GM19468 (cell line): ENCODE data around the gene ASB13.
A peak's percentile ranks its signal among the peaks of the same experiment; 100 is the strongest.

ENCODE experiments used
- ATAC-seq: cut with Tn5 transposase; IDR thresholded peaks from one replicate; pipeline ENCODE4 v1.9.1; 2021; ENCODE audit warnings: mild to moderate bottlenecking, moderate library complexity, moderate number of reproducible peaks; ENCODE audit not compliant: unreplicated experiment; ENCODE audit errors: extremely low read depth

Gene ASB13

DNA sequence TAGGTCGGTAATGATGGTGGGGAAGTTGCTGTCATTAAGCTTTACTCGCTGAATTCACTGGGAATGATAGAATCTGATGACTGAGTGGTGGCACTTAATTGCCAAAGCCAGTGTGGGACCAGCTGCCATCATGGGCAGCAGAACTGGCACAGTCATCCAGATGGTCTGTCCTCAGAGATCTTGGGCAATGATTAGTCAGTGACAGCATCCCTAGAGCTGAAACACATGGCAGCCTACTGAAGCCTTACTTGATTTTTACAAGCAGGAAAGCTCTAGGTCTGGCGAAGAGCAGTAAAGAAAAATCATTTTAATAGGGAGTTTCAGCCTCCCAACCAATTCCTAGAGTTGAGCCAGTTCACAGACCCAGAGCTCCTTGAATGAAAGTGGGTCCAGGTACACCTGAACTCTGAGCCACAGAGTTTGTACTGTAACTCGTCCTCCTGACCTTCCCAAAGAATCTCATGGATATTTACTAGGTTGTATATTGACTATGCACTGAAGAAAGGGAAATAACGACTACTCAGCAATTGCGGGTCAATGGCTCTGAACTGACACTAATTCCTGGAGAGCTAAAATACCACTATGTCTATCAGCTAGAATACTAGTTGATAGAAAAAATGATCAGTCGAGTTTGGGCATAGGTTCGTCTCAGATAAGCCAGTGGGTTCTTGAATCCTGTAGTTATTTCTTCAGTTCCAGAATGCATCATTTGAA, 4.4 kb upstream of the ASB13 start:
- no peak for ATAC-seq

DNA sequence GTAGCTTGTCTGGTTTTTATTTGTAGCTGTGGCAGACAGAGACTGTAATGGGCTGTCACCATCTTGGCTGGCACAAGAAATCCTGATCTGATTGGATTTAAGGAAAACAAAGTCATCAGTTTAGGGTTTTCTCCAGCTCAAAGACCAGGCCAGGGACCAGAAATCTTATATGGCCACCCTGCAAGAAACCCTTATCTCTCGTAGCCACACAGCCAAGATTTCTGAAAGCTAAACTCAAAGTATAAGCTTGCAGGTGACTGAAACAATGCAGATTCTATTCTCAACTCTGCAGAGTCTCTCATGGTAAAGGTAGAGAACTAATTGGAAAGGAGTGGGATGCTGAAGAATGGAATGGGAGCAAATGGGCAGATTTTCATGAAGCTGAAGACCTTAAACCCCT, 3.2 kb upstream of the ASB13 start:
- ATAC-seq, result no peak

DNA sequence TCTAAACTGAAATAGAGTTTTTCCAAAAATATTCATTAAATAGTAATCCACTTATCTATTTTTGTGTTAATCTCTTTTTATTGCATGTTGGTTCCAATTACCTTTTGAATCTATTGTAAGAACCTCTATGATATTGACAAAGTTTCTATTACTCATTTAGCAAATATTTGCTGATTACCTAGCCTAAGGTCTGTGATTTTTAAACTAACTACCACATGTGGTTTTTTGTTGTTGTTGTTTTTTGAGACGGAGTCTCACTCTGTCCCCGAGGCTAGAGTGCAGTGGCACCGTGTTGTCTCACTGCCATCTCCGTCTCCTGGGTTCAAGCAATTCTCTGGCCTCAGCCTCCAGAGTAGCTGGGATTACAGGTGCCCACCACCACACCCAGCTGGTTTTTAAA, 2.0 kb upstream of the ASB13 start:
- ATAC-seq, result no peak

DNA sequence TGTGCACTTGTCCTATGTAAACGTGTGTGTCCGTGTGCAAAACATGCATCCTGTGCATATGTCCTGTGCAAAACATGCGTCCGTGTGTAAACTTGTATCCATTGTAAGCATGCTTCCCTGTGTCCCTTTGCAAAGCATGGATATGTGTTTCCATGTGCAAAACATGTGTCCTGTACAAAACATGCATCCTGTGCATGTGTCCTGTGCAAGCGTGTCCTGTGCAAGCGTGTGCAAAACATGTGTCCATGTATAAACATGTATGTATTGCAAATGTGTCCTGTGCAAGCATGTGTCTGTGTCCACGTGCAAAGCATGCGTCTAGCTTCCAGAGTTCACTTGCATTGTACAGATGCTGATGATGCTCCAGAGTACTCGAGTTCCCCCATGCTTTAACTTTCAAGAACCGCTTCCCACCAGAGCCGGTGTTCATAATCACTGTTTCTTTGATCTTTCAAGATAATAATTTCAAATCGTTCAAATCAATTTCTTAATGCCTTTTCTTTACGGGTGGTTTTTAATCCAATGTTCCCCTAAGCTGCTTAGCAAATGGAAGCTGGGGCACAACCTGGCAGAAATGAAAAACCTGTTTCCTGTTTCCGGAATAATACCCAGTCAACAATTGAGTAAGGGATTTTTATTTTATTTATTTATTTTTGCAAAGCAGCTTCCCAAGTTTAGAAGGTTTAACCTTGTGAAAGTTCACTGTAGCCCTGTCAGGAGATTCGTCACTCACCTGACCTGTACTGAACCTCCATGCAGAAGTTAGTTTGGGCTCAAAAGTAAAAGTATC, 641 bp upstream of the ASB13 start:
- no peak for ATAC-seq

DNA sequence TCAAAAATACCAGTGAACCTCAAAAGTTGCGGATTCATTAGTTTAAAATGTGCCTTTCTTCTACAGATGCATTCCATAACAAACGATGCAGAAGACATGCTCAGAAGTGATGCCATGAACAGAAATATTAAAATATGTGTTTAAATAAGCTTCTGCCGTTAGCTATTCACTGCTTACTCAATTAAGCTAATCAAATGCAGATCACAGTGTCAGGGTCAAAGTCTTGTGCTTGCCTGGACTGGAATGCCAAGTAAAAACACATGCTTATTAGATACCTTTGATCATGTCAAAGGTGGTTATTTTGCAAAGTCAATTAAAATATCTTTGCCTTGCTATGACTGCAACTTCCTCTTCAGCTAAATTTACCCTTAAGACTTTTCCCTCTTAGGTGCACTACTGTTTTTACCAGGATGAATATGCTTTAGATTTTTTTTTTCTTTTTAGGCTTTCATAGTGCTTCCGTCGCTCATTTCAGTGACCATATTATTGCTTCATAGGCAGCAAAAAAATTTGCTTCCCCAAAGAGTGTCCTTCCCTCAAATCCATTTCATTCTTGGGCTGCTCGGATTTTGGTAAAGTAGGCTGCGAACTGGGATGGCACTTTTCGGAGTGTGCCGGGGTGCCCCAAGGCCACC, 905 bp downstream of the ASB13 start:
- no peak for ATAC-seq

DNA sequence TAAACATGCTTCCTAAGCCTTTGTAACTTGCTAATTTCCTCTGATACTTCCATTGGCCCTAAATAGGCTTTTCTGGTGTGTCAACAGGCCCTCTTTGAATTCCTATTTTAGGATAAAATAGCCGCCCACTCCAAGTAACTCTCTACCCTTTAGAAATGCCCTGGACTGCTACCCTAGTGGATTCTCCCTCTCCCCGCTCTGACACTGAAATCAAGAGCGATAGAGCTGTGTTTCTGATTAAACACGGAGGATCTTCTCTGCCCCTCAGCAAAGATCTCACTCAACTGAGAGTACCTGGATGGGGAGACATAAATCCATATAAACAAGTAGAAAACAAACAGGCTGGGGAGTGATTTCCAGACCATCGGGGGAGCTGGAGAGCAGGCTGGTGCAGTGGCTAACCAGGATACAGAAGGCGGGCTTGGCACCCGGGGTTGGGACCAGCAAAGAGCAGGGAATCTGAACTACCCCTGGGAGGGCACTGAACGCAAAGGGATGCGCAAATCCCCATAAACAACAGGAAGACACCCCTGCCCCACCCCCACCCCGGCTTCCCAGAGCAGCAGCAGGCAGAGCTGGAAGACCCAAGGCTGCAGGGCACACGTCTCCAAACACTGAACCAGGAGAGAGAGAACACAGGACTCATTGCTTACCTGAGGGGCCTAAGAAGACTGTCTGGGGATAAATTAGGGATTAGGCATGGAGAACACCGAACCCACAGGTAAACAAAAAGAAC, 2.5 kb downstream of the ASB13 start:
- ATAC-seq, result no peak

DNA sequence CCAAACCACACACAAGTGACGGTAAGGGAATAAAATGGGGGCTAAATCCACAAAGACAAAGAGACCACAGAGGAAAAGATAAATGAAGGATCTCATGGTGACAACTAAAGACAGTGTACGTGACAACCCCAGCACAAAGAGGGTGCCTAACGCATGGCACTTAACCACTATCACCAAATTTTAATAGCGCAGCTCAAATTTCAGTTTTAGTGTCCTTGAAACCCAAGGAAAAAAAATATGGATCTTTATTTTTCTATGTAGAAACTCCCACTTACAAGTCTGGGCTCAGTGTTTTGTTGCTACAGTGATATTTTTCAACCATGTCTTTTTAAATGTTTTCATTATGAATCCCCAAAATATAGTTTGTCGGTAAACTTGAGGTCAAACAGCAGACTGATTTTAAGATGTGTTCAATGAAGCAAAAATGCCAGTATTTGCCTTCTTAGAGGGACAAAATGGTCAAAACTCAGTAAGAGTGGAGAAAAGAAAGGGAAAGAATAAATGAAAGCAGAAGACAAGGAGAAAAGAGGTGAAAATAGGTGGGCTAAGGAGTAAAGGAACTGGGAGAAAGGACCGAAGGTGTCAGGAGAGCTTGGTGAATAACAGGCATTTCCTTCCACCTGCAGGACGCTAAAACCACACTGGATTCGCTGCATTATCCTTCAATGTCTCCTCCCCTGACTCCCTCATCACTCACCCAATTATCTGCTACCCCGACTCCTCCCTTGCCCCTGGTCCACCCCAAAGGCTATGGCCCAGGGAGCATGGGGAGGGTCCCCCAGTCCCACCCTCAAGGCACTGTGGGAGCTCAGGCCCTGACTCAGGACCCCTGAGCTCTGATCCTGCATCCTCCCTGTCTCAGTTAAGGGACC, 3.5 kb downstream of the ASB13 start:
- ATAC-seq, result no peak

DNA sequence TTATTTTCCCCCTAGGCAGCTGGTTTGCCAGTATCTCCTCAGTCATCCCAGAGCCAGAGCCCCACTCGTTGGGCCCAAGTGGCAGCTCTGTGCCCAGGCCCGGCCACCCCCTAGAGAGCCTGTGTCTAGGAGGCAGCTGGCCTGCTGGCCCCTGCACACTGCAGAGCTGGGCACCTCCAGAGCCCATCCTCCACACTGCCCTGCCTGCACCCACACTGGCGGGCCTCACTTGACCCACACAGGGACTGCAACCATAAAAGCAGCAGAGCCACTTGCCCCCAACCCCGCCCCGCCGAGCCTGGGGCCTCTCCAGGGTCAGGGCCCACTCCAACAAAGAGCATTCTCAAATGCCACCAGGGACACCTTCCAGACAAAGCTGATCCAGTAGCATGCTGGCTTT, 5.4 kb downstream of the ASB13 start:
- ATAC-seq, result no peak

DNA sequence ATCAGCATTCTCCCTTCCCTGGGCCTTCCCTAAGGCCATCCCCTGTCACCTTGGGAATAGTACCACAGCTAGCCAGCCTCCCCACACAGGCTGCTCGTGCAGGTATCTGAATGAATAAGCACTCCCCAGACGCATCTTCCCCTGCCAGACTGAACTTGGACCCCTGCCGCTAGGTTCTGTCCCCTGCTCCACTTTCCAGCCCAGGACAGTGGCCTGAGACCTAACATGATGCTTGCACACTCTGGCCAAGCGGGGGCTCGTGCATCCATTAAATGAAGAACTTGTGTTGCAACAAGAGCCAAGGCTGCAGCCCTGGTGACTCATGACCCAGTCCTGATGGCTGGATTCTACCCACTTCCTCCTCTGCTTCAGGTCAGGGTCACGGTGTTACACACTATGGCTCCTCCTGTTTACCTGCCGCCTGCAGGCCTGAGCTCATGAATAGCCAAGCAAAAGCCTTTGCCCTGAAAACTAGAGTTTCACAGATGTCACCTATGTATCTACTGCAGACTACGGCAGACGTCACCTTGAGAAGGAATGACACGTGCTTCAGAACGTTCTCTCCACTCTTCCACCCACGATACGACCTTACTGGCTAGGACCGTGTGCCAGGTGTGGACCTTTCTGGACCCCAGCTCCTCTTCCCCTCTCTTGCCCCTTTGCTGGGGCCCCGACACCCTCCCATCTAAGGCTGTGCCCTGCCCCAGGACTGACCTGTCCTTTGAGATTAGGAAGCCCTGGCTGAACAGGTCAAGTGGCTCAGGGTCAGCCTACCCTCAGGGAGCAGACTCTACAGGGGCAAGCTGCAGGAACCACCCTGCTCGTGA, 6.5 kb downstream of the ASB13 start:
- no peak for ATAC-seq

DNA sequence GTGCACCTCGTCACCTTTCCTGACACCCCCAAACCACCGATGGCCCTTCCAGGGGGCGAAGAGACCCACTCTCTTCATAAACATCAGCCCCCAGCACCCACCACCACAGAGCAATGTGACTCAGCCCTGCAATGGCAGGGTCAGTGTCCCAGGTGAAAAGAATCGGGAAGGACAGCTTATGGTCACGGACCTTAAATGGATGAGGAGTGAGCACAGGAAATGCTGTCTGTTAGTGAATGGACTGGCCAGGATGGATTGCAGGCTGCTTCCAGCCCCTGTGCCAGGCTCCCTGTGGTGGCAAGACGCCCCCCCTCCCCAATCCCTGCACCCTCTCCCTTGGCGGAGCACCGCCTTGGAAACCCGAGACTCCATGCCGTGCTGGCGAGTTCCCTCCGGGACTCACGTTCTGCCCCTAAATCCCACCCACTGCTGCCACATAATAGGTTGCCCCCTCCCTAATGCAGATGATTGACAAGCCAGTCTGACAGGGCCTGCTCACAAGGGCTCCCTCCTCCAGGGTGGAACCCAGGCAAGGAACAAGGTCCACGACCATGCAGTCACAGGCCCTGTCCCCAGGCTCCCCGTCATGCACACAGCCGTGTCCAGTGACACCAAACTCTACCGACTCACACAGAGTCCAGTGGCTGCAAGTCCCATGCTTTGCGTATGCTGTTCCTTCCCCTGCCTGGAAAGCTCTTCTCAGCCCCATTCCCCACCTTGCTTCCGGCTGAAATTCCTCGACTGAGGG, 7.3 kb downstream of the ASB13 start:
- ATAC-seq, result no peak

DNA sequence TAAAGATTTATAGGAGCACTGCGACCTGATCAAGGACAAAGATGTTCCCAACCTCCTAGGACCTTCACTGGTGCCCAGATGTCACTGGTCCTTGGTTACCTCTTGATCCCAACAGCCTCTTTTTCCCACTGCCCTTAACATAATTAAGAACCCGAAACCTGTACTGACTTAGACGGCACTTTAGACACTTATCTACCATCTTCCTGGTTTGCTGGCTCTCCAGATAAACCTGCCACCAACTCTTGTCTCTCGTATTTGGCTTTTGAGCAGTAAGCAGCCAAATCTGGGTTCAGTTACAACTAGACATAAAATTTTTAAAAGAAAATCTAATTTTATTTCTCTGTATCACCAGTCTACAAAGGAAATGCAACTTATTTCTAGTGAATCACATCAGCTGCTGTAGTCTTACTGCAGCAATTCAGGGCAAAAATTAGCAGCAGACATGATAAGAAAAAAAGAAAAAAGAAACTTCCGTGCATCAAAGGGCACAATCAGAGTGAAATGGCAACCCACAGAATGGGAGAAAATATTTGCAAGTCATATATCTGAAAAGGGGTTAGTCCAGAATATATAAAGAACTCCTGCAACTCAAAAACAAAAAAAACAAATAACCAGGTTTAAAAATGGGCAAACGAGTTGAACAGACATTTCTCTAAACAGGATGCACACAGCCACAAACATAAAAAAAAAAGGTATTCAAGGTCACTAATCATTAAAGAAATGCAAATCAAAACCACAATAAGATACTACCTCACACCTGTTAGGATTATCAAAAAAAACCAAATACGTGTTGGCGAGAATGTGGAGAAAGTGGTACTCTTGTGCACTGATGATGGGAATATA, 9.4 kb downstream of the ASB13 start:
- peak; percentile 29 for ATAC-seq

DNA sequence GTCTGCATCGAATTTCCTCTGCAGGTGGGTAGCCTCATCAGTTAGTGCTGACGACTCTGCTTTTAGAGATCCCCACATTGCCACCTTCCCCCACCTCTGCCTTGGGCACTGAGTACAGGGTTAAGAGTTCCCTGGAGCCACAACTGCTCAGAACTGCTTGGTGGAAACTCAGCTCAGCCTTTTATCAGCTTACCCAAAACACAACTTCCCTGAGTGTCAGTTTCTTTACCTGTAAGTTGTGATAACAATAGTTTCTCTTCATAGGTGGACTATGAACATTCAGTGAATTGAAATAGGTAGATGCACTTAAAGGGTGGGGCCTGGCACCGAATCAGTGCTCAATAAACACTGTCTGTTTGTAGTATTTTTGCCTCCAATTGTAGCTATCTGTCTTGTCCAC, 11.3 kb downstream of the ASB13 start:
- no peak for ATAC-seq

DNA sequence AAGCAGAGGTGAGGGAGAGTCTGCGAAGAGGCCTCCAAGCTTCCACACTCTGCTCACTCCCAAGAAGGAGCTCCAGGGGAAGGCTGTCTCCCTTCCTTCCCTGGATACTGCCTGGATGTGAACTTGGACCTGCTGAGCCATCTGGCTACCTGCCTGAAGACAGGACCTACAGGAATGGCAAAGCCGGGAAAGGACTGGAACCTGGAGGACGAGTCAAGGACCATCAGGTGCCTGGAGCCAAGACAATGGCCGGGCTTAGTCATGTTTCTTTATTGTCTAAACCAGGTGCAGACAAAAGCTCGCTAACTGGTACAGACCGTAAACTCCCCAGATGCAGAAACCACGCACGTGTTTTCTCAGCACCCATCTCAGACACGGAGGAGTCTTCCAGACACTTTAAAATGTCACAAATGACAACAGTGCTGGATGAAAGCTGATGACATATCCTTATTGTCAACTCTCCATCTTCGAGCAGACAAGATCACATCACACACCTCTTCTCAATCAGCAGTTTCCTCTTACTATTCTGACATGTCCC, 12.1 kb downstream of the ASB13 start:
- ATAC-seq, result no peak

DNA sequence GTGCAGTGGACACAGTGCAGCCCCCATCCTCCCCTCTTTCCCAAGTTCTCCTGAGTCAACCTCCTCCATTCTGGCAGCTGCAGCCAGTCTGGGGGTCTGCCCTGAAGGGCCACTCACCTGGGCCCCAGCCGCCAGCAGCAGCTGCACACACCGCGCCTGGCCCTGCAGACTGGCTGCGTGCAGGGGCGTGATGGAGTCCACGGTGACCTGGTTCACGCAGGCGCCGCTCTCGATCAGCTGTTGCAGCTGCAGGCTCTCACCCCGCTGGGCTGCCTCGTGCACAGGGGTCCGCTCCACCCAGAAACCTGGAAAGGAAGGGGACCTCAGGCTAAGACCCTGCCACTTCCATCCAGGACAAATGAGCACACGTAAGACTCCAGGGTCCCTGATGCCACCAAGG, 13.6 kb downstream of the ASB13 start:
- ATAC-seq, result no peak

DNA sequence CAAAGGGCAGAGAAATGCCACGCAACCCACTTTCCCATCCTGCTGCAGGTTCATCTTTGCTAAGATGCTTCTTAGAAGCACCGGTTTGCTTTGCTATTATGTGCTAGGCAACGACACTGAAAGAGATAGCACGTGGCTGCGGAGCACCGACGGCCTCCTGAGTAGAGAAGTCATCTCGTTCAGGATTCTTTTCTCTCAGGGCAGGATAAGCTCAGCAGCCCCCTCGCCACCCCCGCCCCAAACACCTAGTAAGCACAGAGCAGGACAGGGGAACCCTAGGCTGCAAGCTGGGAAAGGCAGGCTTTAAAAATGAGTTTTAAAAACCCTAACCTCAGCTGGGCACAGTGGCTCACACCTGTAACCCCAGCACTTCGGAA, 15.0 kb downstream of the ASB13 start:
- ATAC-seq, result no peak

DNA sequence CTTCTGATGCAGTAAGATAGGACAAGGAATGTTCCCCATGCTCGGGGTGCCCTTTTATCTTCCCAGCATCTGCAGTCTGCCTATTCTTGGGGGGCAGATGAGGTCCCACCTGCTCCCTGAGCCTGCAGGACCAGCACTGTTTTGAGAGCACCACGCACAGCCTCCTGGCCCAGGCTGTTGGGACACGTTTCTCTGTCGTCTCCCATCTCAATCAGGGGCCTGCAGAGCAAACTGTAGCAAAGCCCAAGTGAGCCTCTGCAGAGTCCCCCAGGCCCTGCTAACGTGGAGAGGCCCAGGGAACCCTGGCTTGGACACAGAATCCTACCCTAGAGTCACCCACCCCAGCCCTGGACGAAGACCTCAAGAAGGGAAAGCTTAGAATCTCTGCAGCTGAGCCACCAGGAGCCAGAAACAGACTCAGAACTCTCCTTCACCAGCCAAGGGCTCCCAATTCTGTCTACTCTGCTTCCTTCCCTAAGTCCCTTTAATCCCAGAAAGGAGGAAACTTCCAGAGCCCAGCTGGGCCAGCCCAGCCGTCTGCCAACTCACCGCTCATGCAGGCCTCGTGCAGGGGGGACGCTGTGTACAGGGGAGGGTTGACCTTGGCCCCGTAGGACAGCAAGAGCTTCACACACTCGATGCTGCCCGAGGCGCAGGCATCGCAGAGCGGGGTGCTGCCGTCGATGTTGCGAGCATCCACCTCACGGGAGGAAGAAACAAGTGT, 15.6 kb downstream of the ASB13 start:
- ATAC-seq, result no peak

DNA sequence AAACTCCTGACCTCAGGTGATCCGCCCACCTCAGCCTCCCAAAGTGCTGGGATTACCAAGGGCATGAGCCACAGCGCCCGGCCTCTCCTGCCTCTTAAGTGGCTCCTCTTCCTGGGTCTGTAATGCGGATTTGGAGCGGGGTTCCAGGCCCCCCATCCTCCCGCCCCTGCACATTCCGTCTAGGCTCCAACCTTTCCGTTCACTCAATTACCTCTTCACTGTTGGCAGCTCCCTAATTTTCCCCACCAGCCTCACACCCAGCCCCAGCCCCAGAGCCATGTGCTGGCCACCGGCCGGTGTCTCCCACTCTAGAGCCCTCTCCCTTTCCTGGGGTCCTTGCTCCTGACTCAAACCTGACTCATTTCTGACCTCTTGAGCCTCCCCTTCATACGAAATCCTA, 16.6 kb downstream of the ASB13 start:
- ATAC-seq, result no peak
